Type B pancreatic cell (in vitro differentiated cells): Measurements from ENCODE around the gene ANKRD13D. TPM values are rescaled to one million over a fixed set of nuclear protein-coding genes. Genes with fewer than 3 reads are reported as not detected.

Source experiments
- DNase-seq: peaks from one replicate; pipeline ENCODE4 v3.0.0; 2021; ENCODE audit warnings: mixed read lengths; ENCODE audit not compliant: unreplicated experiment; ENCODE audit errors: extremely low spot score
- H3K27ac Mint-ChIP-seq: 2 replicates; pipeline ENCODE4 v1.8.0; 2021; ENCODE audit warnings: mild to moderate bottlenecking, mixed read lengths
- H3K27me3 Mint-ChIP-seq: 2 replicates; pipeline ENCODE4 v1.8.0; 2021; ENCODE audit warnings: mixed read lengths
- H3K36me3 Mint-ChIP-seq: 2 replicates; pipeline ENCODE4 v1.8.0; 2021; ENCODE audit warnings: mixed read lengths
- H3K4me1 Mint-ChIP-seq: one replicate; pipeline ENCODE4 v1.8.0; 2021; ENCODE audit warnings: mixed read lengths; ENCODE audit not compliant: unreplicated experiment
- H3K4me3 Mint-ChIP-seq: 2 replicates; pipeline ENCODE4 v1.8.0; 2021; ENCODE audit warnings: mild to moderate bottlenecking, mixed read lengths
- H3K9me3 Mint-ChIP-seq: 2 replicates; pipeline ENCODE4 v1.8.0; 2021; ENCODE audit warnings: mixed read lengths
- CTCF ChIP-seq: fragments of 200-600 bp; sonication (generic); conservative IDR thresholded peaks from 2 replicates; pipeline ENCODE4 v1.5.0; 2021; ENCODE audit warnings: antibody characterized with exemption, mild to moderate bottlenecking
- total RNA-seq: library from RNA; stranded (reverse); gene quantifications from 2 replicates; pipeline ENCODE4 v1.2.1, GENCODE V29; 2021; ENCODE audit warnings: low replicate concordance

Gene ANKRD13D
- total RNA-seq, 1 donor from 2014 or later, result 70.5 TPM

GRCh38 chr11:67278939-67279588 lies 10.0 kb upstream of the ANKRD13D start:
- no peak overlapping the region for H3K27ac Mint-ChIP-seq

GRCh38 chr11:67279589-67280340 lies 9.3 kb upstream of the ANKRD13D start:
- Mint-ChIP-seq H3K4me3 (no peak overlapping the region), H3K36me3 (no peaks in the 10 kb centered on the region), H3K27ac (no peak overlapping the region), H3K9me3 (no peaks in the 10 kb centered on the region), H3K4me1 (no peaks in the 10 kb centered on the region), H3K27me3 (no peaks in the 10 kb centered on the region)
- TF ChIP-seq CTCF, result no peak
- DNase-seq, result no peak

More at GRCh38 chr11:67278939-67279588, 10.0 kb upstream of the ANKRD13D start:
- Mint-ChIP-seq H3K9me3 (no peaks in the 10 kb centered on the region), H3K36me3 (no peaks in the 10 kb centered on the region), H3K4me1 (no peaks in the 10 kb centered on the region), H3K27me3 (no peaks in the 10 kb centered on the region), H3K4me3 (no peak overlapping the region)
- no peak for DNase-seq
- no peak for TF ChIP-seq CTCF

- no peaks in the 10 kb centered on the region for H3K9me3 Mint-ChIP-seq
- no peaks in the 10 kb centered on the region for H3K27me3 Mint-ChIP-seq
- no peaks in the 10 kb centered on the region for H3K36me3 Mint-ChIP-seq
- H3K27ac Mint-ChIP-seq, result no peak overlapping the region
- no peaks in the 10 kb centered on the region for H3K4me1 Mint-ChIP-seq
- no peak for TF ChIP-seq CTCF
- DNase-seq, result no peak
- no peak overlapping the region for H3K4me3 Mint-ChIP-seq
Measured at GRCh38 chr11:67280341-67280787, 8.7 kb upstream of the ANKRD13D start.

GRCh38 chr11:67280788-67281551 lies 8.1 kb upstream of the ANKRD13D start:
- Mint-ChIP-seq H3K4me3 (no peak overlapping the region), H3K36me3 (no peaks in the 10 kb centered on the region)

More at GRCh38 chr11:67280788-67281551, 8.1 kb upstream of the ANKRD13D start:
- no peak for TF ChIP-seq CTCF
- H3K27me3 Mint-ChIP-seq, result no peaks in the 10 kb centered on the region
- no peaks in the 10 kb centered on the region for H3K4me1 Mint-ChIP-seq
- no peak for DNase-seq
- H3K9me3 Mint-ChIP-seq, result no peaks in the 10 kb centered on the region
- H3K27ac Mint-ChIP-seq, result no peak overlapping the region
